Activated CD8-positive, alpha-beta memory T cell treated with anti-CD3 and anti-CD28 coated beads, Interleukin-2, amount 50 U/mL, for 1 hour (primary cell): ENCODE data around the gene ZFYVE26.
"Not testable (repeated sequence)": the region's sequence is repeated elsewhere in the genome, so short reads cannot be mapped to it uniquely, and the experiment has no call there.

ENCODE experiments used
- DNase-seq: peaks from one replicate; pipeline ENCODE4 v3.0.0-alpha.2; 2020; ENCODE audit errors: extremely low read depth

ZFYVE26 gene

GRCh38 chr14:67749341-67750084 is 66.9 kb downstream of the ZFYVE26 start:
- DNase-seq: no peak

- no peak for DNase-seq
These were observed 68.1 kb downstream of the ZFYVE26 start for GRCh38 chr14:67748312-67748711.

- no peak for DNase-seq
These were observed 69.5 kb downstream of the ZFYVE26 start for GRCh38 chr14:67746927-67747326.

DNA sequence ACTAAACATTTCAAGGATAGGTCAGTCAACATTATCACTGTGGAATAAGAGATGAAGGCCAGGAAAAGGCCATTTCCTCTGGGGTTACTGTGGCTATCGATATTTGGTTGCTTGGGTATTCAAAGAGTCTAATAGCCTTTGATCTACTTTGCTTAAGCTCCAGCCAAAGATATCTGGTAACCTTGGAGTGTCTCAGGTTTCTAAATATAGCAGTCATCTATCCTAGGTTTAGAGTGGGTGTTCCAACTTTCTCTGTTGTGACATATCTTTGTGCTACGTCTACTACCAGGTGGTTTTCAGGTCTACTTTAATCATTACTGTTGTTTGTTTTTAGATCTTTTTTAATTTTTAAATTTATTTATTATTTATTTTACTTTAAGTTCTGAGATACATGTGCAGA is 72.3 kb downstream of the ZFYVE26 start:
- no peak for DNase-seq

DNA sequence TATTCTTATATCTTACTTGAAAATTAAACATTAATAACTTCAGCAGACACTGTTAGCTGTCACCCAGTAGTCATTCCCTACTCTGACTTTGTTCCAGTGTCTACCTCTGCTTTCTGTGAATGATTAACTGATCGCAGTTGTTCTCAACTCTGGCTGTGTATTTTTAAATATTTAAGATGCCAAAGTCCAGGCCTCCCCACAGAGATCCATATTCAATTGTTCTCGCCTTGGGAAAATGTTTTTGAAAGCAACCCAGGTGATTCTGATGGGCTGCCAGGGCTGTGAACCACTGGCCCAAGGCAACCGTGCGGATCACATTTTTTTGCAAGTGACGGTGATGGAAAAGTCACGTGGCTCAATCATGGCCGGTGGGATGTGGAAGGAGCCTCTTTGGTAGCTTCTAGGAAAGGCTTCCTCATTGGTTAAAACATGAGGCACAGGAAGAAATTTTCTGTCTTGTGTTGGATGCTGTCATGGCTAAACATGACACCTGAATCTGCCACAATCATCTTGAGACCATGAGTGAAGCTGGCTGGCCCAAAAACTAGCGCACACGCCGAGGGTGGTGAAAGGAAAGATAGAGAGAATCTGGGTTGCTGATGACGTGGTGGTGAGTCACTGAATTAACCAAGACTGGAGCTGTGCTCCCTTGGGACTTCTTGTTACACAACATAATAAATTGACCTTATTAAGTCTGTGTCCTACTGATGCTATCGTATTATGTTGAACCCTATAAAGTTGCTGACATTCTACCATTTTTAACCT is 77.5 kb downstream of the ZFYVE26 start:
- DNase-seq: no peak

DNA sequence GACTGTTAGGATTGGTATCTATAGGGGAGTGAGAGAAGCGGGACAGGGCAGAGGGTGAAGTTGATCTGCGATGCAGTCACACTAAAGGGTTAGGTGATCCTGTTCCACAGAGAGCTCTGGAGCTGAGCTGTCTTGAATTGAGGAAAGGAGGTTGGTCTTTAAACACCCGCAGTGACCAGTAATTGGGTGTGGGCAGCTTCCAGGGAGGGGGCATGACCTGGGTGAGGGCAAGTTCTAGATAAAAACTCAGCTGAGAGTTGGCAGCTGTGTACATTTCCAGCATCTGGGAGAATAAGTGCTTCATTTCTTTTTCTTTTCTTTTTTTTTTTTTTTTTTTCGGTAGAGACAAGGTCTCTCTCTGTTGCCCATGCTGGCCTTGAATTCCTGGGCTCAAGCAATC is 79.6 kb downstream of the ZFYVE26 start:
- no peak for DNase-seq

GRCh38 chr14:67735336-67736147 is 80.8 kb downstream of the ZFYVE26 start:
- DNase-seq: no peak

GRCh38 chr14:67734675-67735074 is 81.7 kb downstream of the ZFYVE26 start:
- no peak for DNase-seq

- DNase-seq: no peak
These were observed 82.8 kb downstream of the ZFYVE26 start for GRCh38 chr14:67733616-67734015.

DNA sequence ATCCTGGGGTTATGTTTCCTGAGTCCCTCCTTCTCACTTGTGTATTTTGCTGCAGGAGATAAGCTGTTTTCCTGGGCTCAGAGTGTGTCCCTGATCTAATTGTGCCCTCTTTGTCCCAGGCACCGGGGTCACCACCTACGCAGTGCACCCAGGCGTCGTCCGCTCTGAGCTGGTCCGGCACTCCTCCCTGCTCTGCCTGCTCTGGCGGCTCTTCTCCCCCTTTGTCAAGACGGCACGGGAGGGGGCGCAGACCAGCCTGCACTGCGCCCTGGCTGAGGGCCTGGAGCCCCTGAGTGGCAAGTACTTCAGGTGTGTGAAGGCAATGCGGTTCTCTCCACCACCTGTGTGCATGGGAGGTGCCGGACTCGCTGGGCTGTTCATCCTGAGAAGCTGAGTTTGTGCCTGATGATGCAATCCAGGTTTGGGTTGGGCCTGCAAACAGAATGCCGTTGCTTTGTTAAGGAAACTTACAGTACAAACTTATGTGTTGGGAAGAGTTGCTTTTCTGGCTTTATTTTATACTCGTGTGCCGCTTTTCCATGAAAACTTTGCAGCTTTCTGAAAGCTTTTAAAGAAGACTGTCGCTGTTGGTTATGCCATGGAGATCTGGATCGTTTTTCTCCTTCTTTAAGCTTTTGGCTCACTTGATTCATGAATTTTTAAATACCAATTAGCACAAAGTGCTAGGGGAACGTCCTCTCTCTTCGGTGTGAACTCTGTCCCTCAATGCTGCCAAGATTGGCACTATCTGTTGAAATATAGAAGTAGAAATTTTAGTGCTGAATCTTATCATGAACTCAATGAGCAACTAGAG is 87.1 kb downstream of the ZFYVE26 start:
- DNase-seq: no peak

DNA sequence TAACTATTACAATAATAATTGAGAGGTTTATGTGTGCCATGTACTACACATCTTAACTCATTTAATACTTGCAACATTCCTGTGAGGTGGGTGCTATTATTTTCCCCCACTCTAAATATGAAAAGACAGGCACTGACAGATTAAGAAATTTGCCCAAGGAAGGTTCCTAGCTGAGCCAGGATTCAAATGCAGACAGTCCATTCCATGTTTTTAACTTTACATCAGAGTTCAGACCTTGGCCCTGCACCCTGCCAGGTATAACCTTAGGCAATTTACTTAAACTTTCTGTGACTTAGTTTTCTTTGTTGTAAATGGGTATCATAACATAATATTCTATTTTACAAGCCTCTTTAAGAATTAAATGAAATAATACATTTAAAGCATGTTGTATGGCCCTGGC is 88.1 kb downstream of the ZFYVE26 start:
- no peak for DNase-seq

DNA sequence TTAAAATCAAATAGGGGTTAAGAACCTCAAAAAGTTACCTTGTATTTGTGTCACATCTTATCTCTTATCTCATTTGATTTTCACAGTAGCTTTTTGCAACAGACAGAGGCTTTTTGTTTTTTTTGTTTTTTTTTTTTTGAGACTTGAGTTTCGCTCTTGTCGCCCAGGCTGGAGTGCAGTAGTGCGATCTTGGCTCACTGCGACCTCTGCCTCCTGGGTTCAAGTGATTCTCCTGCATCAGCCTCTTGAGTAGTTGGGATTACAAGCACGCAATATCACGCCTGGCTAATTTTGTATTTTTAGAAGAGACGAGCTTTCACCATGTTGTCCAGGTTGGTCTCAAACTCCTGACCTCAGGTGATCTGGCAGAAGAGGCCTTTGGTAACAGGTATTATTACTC is 89.0 kb downstream of the ZFYVE26 start:
- DNase-seq: no peak

DNA sequence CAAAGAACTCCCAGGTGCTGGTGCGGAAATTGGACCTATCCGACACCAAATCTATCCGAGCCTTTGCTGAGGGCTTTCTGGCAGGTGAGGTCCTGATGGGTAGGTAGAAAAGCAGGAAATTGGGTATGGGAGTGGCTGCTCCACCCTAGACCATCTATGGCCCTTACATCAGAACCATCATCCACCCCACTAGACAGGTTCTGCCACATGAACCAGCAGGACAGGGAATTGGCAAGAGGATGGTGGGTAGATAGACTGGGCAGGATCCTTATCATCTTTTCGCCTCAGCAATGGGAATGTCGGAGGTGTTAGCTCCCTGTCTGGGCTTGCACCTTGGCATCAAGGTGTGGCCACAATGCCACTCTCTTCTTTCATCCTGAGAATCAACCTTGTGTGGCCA is 91.2 kb downstream of the ZFYVE26 start:
- no peak for DNase-seq

- DNase-seq: no peak
These were observed 94.1 kb downstream of the ZFYVE26 start for GRCh38 chr14:67722293-67722692.

- no peak for DNase-seq
These were observed 94.5 kb downstream of the ZFYVE26 start for GRCh38 chr14:67721875-67722274.

- DNase-seq: no peak
These were observed 96.5 kb downstream of the ZFYVE26 start for GRCh38 chr14:67719866-67720265.

DNA sequence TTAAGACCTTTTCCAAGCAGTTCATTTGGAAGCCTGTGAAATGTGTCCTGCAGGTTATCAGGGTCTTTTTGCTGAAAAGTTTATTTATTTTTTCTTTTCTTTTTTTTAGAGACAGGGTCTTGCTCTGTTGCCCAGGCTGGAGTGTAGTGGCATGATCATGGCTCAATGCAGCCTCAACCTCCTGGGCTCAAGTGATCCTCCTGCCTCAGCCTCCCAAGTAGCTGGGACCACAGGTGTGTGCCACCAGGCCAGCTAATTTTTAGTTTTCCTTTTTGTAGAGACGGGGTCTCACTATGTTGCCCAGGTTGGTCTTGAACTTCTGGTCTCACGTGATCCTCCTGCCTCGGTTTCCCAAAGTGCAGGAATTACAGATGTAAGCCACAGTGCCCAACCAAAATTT is 97.0 kb downstream of the ZFYVE26 start:
- not testable (repeated sequence) for DNase-seq

GRCh38 chr14:67718265-67718664 is 98.1 kb downstream of the ZFYVE26 start:
- DNase-seq: no peak

DNA sequence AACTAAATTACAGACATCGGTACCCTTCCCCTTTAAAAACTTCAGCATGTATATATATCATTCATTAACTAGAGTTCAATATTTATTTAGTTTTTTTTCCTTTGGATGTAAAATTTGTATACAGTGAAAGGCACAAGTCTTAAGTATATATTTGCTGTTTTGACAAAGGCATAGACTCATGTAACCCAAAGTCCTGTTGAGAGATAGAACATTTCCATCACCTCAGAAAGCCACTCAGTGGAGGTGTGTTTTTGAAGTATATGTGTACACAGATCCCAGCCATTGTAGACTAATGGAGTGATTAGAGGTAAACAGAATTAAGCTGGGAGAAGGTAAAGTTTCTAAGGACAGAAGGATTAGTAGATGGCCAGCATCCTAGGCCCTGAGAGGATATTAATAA is 99.3 kb downstream of the ZFYVE26 start:
- no peak for DNase-seq

- DNase-seq: no peak
These were observed 106.2 kb downstream of the ZFYVE26 start for GRCh38 chr14:67710209-67710608.

- not testable (repeated sequence) for DNase-seq
These were observed 106.6 kb downstream of the ZFYVE26 start for GRCh38 chr14:67709796-67710195.

- not testable (repeated sequence) for DNase-seq
These were observed 107.0 kb downstream of the ZFYVE26 start for GRCh38 chr14:67709346-67709745.
